H1 (cell line): ENCODE data around the gene C1QTNF7. TPM values are rescaled to one million over a fixed set of nuclear protein-coding genes. Genes with fewer than 3 reads are reported as not detected.

Source experiments
- polyA plus RNA-seq, 7 experiments: library from polyadenylated mRNA; depleted of rRNA in 3 of 7; stranded (reverse) in 5 of 7; unstranded in 2 of 7; fragments of >200 nt in 5 of 7; fragments of 200-250 nt in 2 of 7; gene quantifications; 1 replicate in 5 of 7; 2 replicates in 1 of 7; 4 replicates in 1 of 7; pipeline versions ENCODE4 v1.2.1 to v1.2.3, GENCODE V29; 2011 to 2013; ENCODE audit warnings: missing spikeins in 2 of 7, mixed read lengths in 2 of 7
- small RNA-seq: library from polyadenylated mRNA; stranded (forward); fragments of <200 nt; extraction: miRNeasy Mini kit (QIAGEN cat#:217004); gene quantifications from one replicate; pipeline ENCODE3, GENCODE V24; 2013; ENCODE audit not compliant: insufficient read depth
- total RNA-seq: library from RNA; stranded (reverse); fragmentation: NEBNext Ultra II Directional; extraction: Animal tissue kit (Norgen Biotek cat#: 25700); gene quantifications from 2 replicates; pipeline ENCODE4 v1.2.1, GENCODE V29; 2021

The C1QTNF7 gene
- total and polyA plus RNA-seq, 2 of the 8 experiments (the other 6 are each of a cell fraction or from before 2014, with no cell fraction given), result not detected

Small RNA genes lying within 50 kb of the gene (small RNA-seq; reads per million reads assigned to genes)
- gene AC007016.1, result not detected

Other genes with a start within 250 kb of the C1QTNF7 start
- gene CC2D2A, start 41.8 kb downstream of the C1QTNF7 start, total RNA-seq, result 11.0 and 11.1 TPM in 2 replicates
- gene CC2D2A, start 41.8 kb downstream of the C1QTNF7 start, polyA plus RNA-seq (2011; rRNA removed), result 7.3 and 12.2 TPM in 2 replicates
- gene FBXL5, start 227.3 kb downstream of the C1QTNF7 start, total RNA-seq, result 62.7 and 62.8 TPM in 2 replicates
- 26.5 and 34.6 TPM in 2 replicates for gene FBXL5, start 227.3 kb downstream of the C1QTNF7 start, polyA plus RNA-seq (2011; rRNA removed)